Measurements from ENCODE around the gene PGA5.
"Not testable (repeated sequence)": the region's sequence is repeated elsewhere in the genome, so short reads cannot be mapped to it uniquely, and the experiment has no call there.

Gene PGA5

GRCh38 chr11:61240875-61241274 is at the start of gene PGA5:
Gene PGA5, plus strand, starts transcription at chr11:61241175. Its CDS starts 52 bp downstream, at chr11:61241227.
- not testable (repeated sequence) for DNase-seq

GRCh38 chr11:61193596-61193995 is 47.4 kb upstream of the PGA5 start:
- DNase-seq, result no peak

- DNase-seq, result no peak
Observed at GRCh38 chr11:61194169-61194671, 46.8 kb upstream of the PGA5 start.

- DNase-seq, result no peak
Observed at GRCh38 chr11:61194981-61195695, 45.8 kb upstream of the PGA5 start.

GRCh38 chr11:61195719-61196118 is 45.3 kb upstream of the PGA5 start:
- no peak for DNase-seq

GRCh38 chr11:61198361-61198760 is 42.6 kb upstream of the PGA5 start:
- no peak for DNase-seq

GRCh38 chr11:61198948-61199523 is 41.9 kb upstream of the PGA5 start:
- no peak for DNase-seq

GRCh38 chr11:61201476-61201875 is 39.5 kb upstream of the PGA5 start:
- no peak for DNase-seq

- not testable (repeated sequence) for DNase-seq
Observed at GRCh38 chr11:61202950-61203746, 37.8 kb upstream of the PGA5 start, which contains the start of gene PGA3. Gene PGA3, plus strand, starts transcription at chr11:61203515. Its CDS starts 50 bp downstream, at chr11:61203565.

GRCh38 chr11:61203873-61204272 is 37.1 kb upstream of the PGA5 start:
- DNase-seq, result not testable (repeated sequence)

- DNase-seq, result not testable (repeated sequence)
Observed at GRCh38 chr11:61204502-61205059, 36.4 kb upstream of the PGA5 start.

GRCh38 chr11:61207636-61208310 is 33.2 kb upstream of the PGA5 start:
- DNase-seq, result not testable (repeated sequence)

- DNase-seq, result not testable (repeated sequence)
Observed at GRCh38 chr11:61210629-61211028, 30.3 kb upstream of the PGA5 start.

GRCh38 chr11:61211327-61211952 is 29.5 kb upstream of the PGA5 start:
- DNase-seq, result not testable (repeated sequence)

GRCh38 chr11:61212202-61212601 is 28.8 kb upstream of the PGA5 start:
- not testable (repeated sequence) for DNase-seq

GRCh38 chr11:61213711-61214324 is 27.2 kb upstream of the PGA5 start:
- DNase-seq, result not testable (repeated sequence)

- not testable (repeated sequence) for DNase-seq
Observed at GRCh38 chr11:61218306-61218705, 22.7 kb upstream of the PGA5 start.

GRCh38 chr11:61219016-61219415 is 22.0 kb upstream of the PGA5 start:
- DNase-seq, result not testable (repeated sequence)

- not testable (repeated sequence) for DNase-seq
Observed at GRCh38 chr11:61222047-61222446, 18.9 kb upstream of the PGA5 start, which contains the start of gene PGA4. Gene PGA4, plus strand, starts transcription at chr11:61222347. Its CDS starts 54 bp downstream, at chr11:61222401.

GRCh38 chr11:61222692-61223091 is 18.3 kb upstream of the PGA5 start:
- not testable (repeated sequence) for DNase-seq

GRCh38 chr11:61226457-61227137 is 14.4 kb upstream of the PGA5 start:
- DNase-seq, result not testable (repeated sequence)
